H1 (cell line): Measurements from ENCODE around the gene RTP1. TPM values are rescaled to one million over a fixed set of nuclear protein-coding genes. Genes with fewer than 3 reads are reported as not detected.

Experiments
- CTCF ChIA-PET: fragments of 300-600 bp; sonication (Branson Sonifier 250); formaldehyde crosslinking; loops from one replicate; lab custom pipeline; 2021; ENCODE audit not compliant: partially characterized antibody; lab: Charles Lee
- POLR2A ChIA-PET: fragments of 300-600 bp; sonication (Branson Sonifier 250); formaldehyde crosslinking; loops from one replicate; lab custom pipeline; 2021; ENCODE audit warnings: inconsistent platforms; ENCODE audit not compliant: partially characterized antibody; lab: Charles Lee
- DNase-seq, 2 experiments: peaks; one replicate each; pipeline versions ENCODE4 v3.0.0 to v3.0.0-alpha.2; 2010 to 2022; ENCODE audit warnings: low spot score in 2 of 2, low read depth in 1 of 2, mixed read lengths in 1 of 2
- FAIRE-seq: peaks from 2 replicates; lab custom pipeline; 2011; peaks lifted over from hg19 to GRCh38; lab: Jason Lieb, UNC
- H2AFZ ChIP-seq: 2 replicates; pipeline ENCODE4 v1.8.1; 2012; ENCODE audit warnings: low read length, inconsistent platforms
- H2AK5ac ChIP-seq: 2 replicates; pipeline ENCODE4 v1.6.1; 2013; ENCODE audit warnings: low read depth, low read length
- H2BK120ac ChIP-seq: replicated peaks from 2 replicates; pipeline ENCODE3; 2013; ENCODE audit warnings: low read depth, low read length, inconsistent platforms
- H2BK12ac ChIP-seq: 2 replicates; pipeline ENCODE4 v1.6.1; 2013; ENCODE audit warnings: low read depth, low read length
- H2BK15ac ChIP-seq: 2 replicates; pipeline ENCODE4 v1.6.1; 2013; ENCODE audit warnings: low read length
- H2BK20ac ChIP-seq: 2 replicates; pipeline ENCODE4 v1.6.1; 2013; ENCODE audit warnings: low read length
- H2BK5ac ChIP-seq: 2 replicates; pipeline ENCODE4 v1.6.1; 2013; ENCODE audit warnings: low read depth, low read length
- H3K14ac ChIP-seq: 2 replicates; pipeline ENCODE4 v1.6.1; 2013; ENCODE audit warnings: inconsistent platforms; ENCODE audit not compliant: insufficient read length
- H3K18ac ChIP-seq: 2 replicates; pipeline ENCODE4 v1.6.1; 2013; ENCODE audit warnings: low read length; ENCODE audit errors: extremely low read depth
- H3K23ac ChIP-seq: 2 replicates; pipeline ENCODE4 v1.6.1; 2013; ENCODE audit warnings: inconsistent platforms; ENCODE audit not compliant: insufficient read length
- H3K23me2 ChIP-seq: 2 replicates; pipeline ENCODE4 v1.6.1; 2013; ENCODE audit warnings: low read depth, low read length
- H3K27ac ChIP-seq: 2 replicates; pipeline ENCODE4 v1.6.1; 2011; ENCODE audit warnings: low read depth, low read length, inconsistent platforms
- H3K27me3 ChIP-seq, 4 experiments: replicated peaks in 1 of 4; 1 replicate in 1 of 4; 2 replicates in 3 of 4; pipeline versions ENCODE4 v1.6.1 to v1.8.1; 2011 to 2013; ENCODE audit warnings: low read length in 3 of 4, mild to moderate bottlenecking in 3 of 4, inconsistent platforms in 2 of 4, mixed read lengths in 2 of 4, moderate library complexity in 1 of 4; ENCODE audit not compliant: control insufficient read depth in 3 of 4, insufficient read depth in 3 of 4; ENCODE audit errors: extremely low read depth in 1 of 4
- H3K36me3 ChIP-seq, 4 experiments: 2 replicates each; pipeline versions ENCODE4 v1.6.1 to v1.8.1; 2011 to 2013; ENCODE audit warnings: mild to moderate bottlenecking in 4 of 4, low read length in 3 of 4, moderate library complexity in 2 of 4, control low read depth in 1 of 4, inconsistent platforms in 1 of 4; ENCODE audit not compliant: insufficient read depth in 4 of 4, control insufficient read depth in 2 of 4
- H3K4ac ChIP-seq: replicated peaks from 2 replicates; pipeline ENCODE3; 2013; ENCODE audit warnings: low read length, low read depth, mixed read lengths, inconsistent platforms; ENCODE audit not compliant: insufficient read length
- H3K4me1 ChIP-seq, 4 experiments: replicated peaks in 1 of 4; 1 replicate in 1 of 4; 2 replicates in 3 of 4; pipeline versions ENCODE4 v1.6.1 to v1.8.1; 2011 to 2013; ENCODE audit warnings: low read length in 3 of 4, inconsistent platforms in 2 of 4, mixed read lengths in 1 of 4; ENCODE audit not compliant: insufficient read depth in 4 of 4, control insufficient read depth in 3 of 4
- H3K4me2 ChIP-seq, 2 experiments: 2 replicates each; pipeline versions ENCODE4 v1.6.1 to v1.8.1; 2011 to 2013; ENCODE audit warnings: low read depth in 2 of 2, low read length in 2 of 2, control low read depth in 1 of 2, inconsistent platforms in 1 of 2, mild to moderate bottlenecking in 1 of 2; ENCODE audit not compliant: insufficient read depth in 1 of 2
- H3K4me3 ChIP-seq, 4 experiments: fragments of 200-600, 300-600 bp in 1 of 4; sonication (generic), shearing (Covaris generic), sonication (Bioruptor Twin) in 1 of 4; 2 replicates each; pipeline versions ENCODE4 v1.5.1 to v1.8.1; 2011 to 2016; ENCODE audit warnings: low read length in 4 of 4, low read depth in 3 of 4, control low read depth in 2 of 4, inconsistent platforms in 2 of 4, mild to moderate bottlenecking in 2 of 4, mixed read lengths in 1 of 4, moderate library complexity in 1 of 4; ENCODE audit not compliant: insufficient read depth in 2 of 4; ENCODE audit errors: extremely low read depth in 1 of 4
- H3K56ac ChIP-seq: replicated peaks from 2 replicates; pipeline ENCODE3; 2013; ENCODE audit warnings: low read depth, mild to moderate bottlenecking, mixed read lengths, low read length, inconsistent platforms; ENCODE audit not compliant: insufficient read length
- H3K79me1 ChIP-seq: 2 replicates; pipeline ENCODE4 v1.6.1; 2013; ENCODE audit warnings: low read depth, low read length, control low read depth
- H3K79me2 ChIP-seq, 2 experiments: 2 replicates each; pipeline versions ENCODE4 v1.6.1 to v1.8.1; 2012 to 2013; ENCODE audit warnings: low read length in 2 of 2, mild to moderate bottlenecking in 2 of 2, inconsistent platforms in 1 of 2; ENCODE audit not compliant: insufficient read depth in 2 of 2, control insufficient read depth in 1 of 2
- H3K9ac ChIP-seq, 4 experiments: replicated peaks in 1 of 4; 1 replicate in 1 of 4; 2 replicates in 3 of 4; pipeline versions ENCODE4 v1.6.1 to v1.8.1; 2011 to 2013; ENCODE audit warnings: low read depth in 3 of 4, low read length in 3 of 4, control low read depth in 2 of 4, mild to moderate bottlenecking in 2 of 4, moderate library complexity in 2 of 4, inconsistent platforms in 1 of 4; ENCODE audit errors: extremely low read depth in 1 of 4
- H3K9me3 ChIP-seq, 2 experiments: 2 replicates each; pipeline versions ENCODE4 v1.6.1 to v1.8.1; 2012 to 2013; ENCODE audit warnings: mild to moderate bottlenecking in 2 of 2, moderate library complexity in 2 of 2, control low read depth in 1 of 2, inconsistent platforms in 1 of 2, low read depth in 1 of 2, low read length in 1 of 2, mixed read lengths in 1 of 2; ENCODE audit not compliant: insufficient read depth in 2 of 2
- H4K20me1 ChIP-seq, 2 experiments: replicated peaks in 1 of 2; 2 replicates each; pipeline versions ENCODE3 to v1.8.1; 2011 to 2013; ENCODE audit warnings: inconsistent platforms in 2 of 2, low read length in 2 of 2, mild to moderate bottlenecking in 1 of 2; ENCODE audit not compliant: insufficient read depth in 2 of 2, control insufficient read depth in 1 of 2
- H4K5ac ChIP-seq: 2 replicates; pipeline ENCODE4 v1.6.1; 2013; ENCODE audit warnings: low read length, low read depth, mixed read lengths, inconsistent platforms; ENCODE audit not compliant: insufficient read length
- H4K8ac ChIP-seq: 2 replicates; pipeline ENCODE4 v1.8.0; 2013; ENCODE audit warnings: mild to moderate bottlenecking, moderate library complexity, low read length, inconsistent platforms; ENCODE audit not compliant: insufficient read depth; ENCODE audit errors: extremely low read depth
- H4K91ac ChIP-seq: replicated peaks from 2 replicates; pipeline ENCODE3; 2013; ENCODE audit warnings: low read length, mixed read lengths, inconsistent platforms; ENCODE audit not compliant: insufficient read length
- CTBP2 ChIP-seq: IDR thresholded peaks from 2 replicates; pipeline ENCODE4 v1.7.0; 2011; ENCODE audit warnings: borderline replicate concordance, mild to moderate bottlenecking, moderate library complexity, mixed read lengths, low read length; ENCODE audit not compliant: insufficient read depth, insufficient read length
- SUZ12 ChIP-seq: fragments of 200-600 bp; sonication (generic); IDR thresholded peaks from 2 replicates; pipeline ENCODE4 v1.6.1; 2012; ENCODE audit warnings: mild to moderate bottlenecking, inconsistent platforms, low read length, moderate library complexity, mixed read lengths
- polyA plus RNA-seq, 7 experiments: library from polyadenylated mRNA; depleted of rRNA in 3 of 7; stranded (reverse) in 5 of 7; unstranded in 2 of 7; fragments of >200 nt in 5 of 7; fragments of 200-250 nt in 2 of 7; gene quantifications; 1 replicate in 5 of 7; 2 replicates in 1 of 7; 4 replicates in 1 of 7; pipeline versions ENCODE4 v1.2.1 to v1.2.3, GENCODE V29; 2011 to 2013; ENCODE audit warnings: missing spikeins in 2 of 7, mixed read lengths in 2 of 7
- total RNA-seq: library from RNA; stranded (reverse); fragmentation: NEBNext Ultra II Directional; extraction: Animal tissue kit (Norgen Biotek cat#: 25700); gene quantifications from 2 replicates; pipeline ENCODE4 v1.2.1, GENCODE V29; 2021

The RTP1 gene
- total and polyA plus RNA-seq, 2 of the 8 experiments (the other 6 are each of a cell fraction or from before 2014, with no cell fraction given): 2.9 to 3.0 TPM

DNA sequence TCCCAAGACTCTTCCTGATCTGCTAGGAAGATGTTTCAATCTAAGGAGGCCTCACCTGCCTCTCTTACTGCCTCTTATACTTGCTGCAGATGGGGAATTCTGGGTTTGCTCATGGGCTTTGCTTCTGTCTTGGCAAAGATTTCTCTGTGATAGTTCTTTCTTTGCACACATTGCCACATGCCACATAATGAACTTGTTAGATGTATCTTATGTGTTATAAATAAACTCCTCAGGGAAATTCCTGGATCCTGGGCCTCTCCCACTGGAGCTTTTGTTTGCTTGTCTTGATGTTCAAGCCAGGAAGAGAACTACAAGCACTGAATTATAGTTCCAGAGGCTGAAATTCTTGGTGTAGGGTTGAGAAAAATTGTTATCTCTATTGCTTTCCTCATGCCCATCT, 12.2 kb downstream of the RTP1 start:
- no peaks in the 10 kb centered on the region for H3K27me3 ChIP-seq
- no peak overlapping the region for H2AK5ac ChIP-seq
- no peak overlapping the region for H3K23ac ChIP-seq
- no peaks in the 10 kb centered on the region for H3K79me1 ChIP-seq
- H3K79me2 ChIP-seq: no peaks in the 10 kb centered on the region
- H2BK20ac ChIP-seq: peak overlapping the region; percentile 75; the same call in 1 of the 2 replicates
- no peak for FAIRE-seq
- H3K56ac ChIP-seq: no peak overlapping the region
- H3K23me2 ChIP-seq: no peaks in the 10 kb centered on the region
- no peak overlapping the region for H3K27ac ChIP-seq
- no peak overlapping the region for H3K4me3 ChIP-seq
- H2AFZ ChIP-seq: no peak overlapping the region
- H4K91ac ChIP-seq: no peak overlapping the region
- peak overlapping the region; percentile 41; the same call in 1 of the 2 replicates for H2BK12ac ChIP-seq
- no peak overlapping the region for H2BK15ac ChIP-seq
- H3K9ac ChIP-seq: no peak overlapping the region
- H3K4me2 ChIP-seq: no peak overlapping the region
- no peak overlapping the region for H4K8ac ChIP-seq
- H3K4me1 ChIP-seq: peaks cover 3 to 14% (median 7%) of the 10 kb centered on the region in 4 experiments; a peak in 4 of 7 replicates
- H4K20me1 ChIP-seq: no peaks in the 10 kb centered on the region
- H3K36me3 ChIP-seq: peaks cover 0 to 9% (median 2%) of the 10 kb centered on the region in 4 experiments; a peak in 2 of 8 replicates
- H2BK5ac ChIP-seq: peak overlapping the region; percentile 16; the same call in 1 of the 2 replicates
- no peak overlapping the region for H4K5ac ChIP-seq
- no peak overlapping the region for H2BK120ac ChIP-seq
- H3K18ac ChIP-seq: no peak overlapping the region; the same call in 1 of the 2 replicates
- no peak overlapping the region for H3K14ac ChIP-seq
- no peak for DNase-seq
- POLR2A ChIA-PET: interaction anchor here (1.1 to 2.1 kb wide), 4 partner anchors 28 to 81 kb away, joined by 3 to 12 read pairs (median 6); no protein-coding TSS in a partner anchor
- CTCF ChIA-PET: interaction anchor here (0.8 to 2.8 kb wide), 8 partner anchors 11 to 469 kb away, joined by 4 to 23 read pairs (median 4); no protein-coding TSS in a partner anchor
- peaks cover 17% of the 10 kb centered on the region in 2 experiments for H3K9me3 ChIP-seq
- no peak overlapping the region for H3K4ac ChIP-seq
- TF ChIP-seq CTBP2 (no peak), SUZ12 (no peak)
